Epithelial cell of esophagus (primary cell): ENCODE results near the gene PPME1.

ENCODE experiments used
- DNase-seq: peaks from one replicate; pipeline ENCODE4 v3.0.0; 2010; ENCODE audit warnings: low read depth
- H3K4me3 ChIP-seq: 2 replicates; pipeline ENCODE4 v1.5.1; 2011; ENCODE audit warnings: mild to moderate bottlenecking, low read length, control low read depth
- TF ChIP-seq, protein P1 (sequence below): IDR thresholded peaks from 2 replicates; pipeline ENCODE4 v1.5.1; 2011; ENCODE audit warnings: low read depth, mild to moderate bottlenecking, low read length, control low read depth, inconsistent platforms; ENCODE audit not compliant: insufficient read depth; ENCODE audit errors: missing control alignments

PPME1 gene

DNA sequence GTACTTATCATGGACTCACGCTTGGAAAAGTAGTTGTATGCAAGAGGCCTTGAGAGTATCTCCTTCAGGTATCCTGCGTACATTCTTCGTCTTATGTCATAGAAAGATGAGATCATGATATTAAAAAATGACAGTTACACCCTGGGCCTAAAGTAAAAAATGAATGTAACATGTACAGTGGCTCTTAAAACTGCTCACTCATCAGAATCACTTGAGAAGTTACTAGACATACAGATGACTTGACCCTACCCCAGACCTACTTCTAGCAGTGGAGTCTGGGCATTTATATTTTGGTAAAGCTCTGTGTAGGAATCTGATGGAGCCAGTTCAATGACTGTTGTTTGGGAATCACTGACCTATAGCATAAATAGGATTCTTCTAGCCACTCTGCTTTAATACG is 54.5 kb downstream of the PPME1 start:
- DNase-seq, result no peak
- H3K4me3 ChIP-seq, result no peak overlapping the region
- TF ChIP-seq, protein P1, sequence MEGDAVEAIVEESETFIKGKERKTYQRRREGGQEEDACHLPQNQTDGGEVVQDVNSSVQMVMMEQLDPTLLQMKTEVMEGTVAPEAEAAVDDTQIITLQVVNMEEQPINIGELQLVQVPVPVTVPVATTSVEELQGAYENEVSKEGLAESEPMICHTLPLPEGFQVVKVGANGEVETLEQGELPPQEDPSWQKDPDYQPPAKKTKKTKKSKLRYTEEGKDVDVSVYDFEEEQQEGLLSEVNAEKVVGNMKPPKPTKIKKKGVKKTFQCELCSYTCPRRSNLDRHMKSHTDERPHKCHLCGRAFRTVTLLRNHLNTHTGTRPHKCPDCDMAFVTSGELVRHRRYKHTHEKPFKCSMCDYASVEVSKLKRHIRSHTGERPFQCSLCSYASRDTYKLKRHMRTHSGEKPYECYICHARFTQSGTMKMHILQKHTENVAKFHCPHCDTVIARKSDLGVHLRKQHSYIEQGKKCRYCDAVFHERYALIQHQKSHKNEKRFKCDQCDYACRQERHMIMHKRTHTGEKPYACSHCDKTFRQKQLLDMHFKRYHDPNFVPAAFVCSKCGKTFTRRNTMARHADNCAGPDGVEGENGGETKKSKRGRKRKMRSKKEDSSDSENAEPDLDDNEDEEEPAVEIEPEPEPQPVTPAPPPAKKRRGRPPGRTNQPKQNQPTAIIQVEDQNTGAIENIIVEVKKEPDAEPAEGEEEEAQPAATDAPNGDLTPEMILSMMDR, result no peak

DNA sequence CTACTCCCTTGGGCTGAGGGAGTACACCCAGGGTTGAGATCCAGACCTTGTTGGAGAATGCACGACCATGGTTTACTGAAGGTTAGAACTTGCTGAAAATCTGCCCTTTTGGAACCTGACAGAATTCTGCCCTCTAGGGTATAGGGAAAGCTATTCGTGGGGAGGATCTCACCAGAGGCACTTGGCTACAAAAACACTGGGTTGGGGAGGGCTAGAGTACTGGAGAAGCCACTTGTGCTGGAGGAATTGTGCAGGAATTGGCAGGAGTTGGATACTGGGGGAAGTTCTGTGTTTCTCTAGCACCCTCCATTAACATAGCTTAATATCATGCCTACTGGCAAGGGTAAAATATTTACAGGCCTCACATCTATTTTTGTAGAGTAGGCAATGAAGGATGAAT is 55.8 kb downstream of the PPME1 start:
- no peak for DNase-seq
- H3K4me3 ChIP-seq, result no peak overlapping the region
- TF ChIP-seq, protein P1, result no peak

DNA sequence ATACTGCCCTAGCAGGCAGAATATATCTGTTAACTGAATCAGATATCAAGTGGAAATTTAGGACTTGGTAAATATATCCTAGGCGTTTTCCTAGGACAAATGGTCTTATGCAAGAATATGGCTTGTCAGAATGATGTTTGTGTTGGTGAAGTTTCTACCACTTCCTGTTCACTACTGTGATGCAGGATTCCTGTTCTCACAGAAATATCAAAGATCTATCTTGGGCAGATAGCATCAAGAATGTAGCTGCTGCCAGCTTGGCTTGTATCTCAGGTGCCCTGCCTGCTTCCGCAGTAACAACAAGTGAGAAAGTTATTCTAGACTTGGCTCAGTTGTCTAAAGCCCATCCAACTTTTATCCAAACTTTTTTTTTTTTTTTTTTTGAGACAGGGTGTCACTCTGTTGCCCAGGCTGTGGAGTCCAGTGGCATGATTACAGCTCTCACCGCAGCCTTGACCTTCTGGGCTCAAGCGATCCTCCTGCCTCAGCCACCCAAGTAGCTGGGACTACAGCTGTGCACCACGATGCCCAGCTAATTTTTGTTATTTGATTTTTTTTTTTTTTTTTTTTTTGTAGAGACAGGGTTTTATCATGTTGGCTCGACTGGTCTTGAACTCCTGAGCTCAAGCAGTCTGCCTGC is 61.3 kb downstream of the PPME1 start:
- TF ChIP-seq, protein P1, result no peak
- no peak overlapping the region for H3K4me3 ChIP-seq
- no peak for DNase-seq

DNA sequence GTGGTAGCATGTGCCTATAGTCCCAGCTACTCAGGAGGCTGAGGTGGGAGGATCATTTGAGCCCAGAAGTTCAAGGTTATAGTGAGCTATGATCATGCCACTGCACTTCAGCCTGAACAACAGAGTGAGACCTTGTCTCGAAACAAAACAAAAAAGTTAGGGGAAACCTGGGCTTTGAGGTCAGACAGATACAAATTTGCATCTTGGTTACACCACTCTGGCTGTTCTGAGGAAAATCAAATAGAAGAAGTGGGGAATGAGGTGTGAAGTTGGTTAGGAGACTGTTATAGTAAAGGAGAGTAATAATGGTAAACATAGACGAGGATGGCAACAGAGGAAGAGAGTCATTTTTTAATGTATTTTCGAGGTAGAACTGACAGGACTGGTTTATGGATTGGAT is 62.6 kb downstream of the PPME1 start:
- TF ChIP-seq, protein P1, result no peak

DNA sequence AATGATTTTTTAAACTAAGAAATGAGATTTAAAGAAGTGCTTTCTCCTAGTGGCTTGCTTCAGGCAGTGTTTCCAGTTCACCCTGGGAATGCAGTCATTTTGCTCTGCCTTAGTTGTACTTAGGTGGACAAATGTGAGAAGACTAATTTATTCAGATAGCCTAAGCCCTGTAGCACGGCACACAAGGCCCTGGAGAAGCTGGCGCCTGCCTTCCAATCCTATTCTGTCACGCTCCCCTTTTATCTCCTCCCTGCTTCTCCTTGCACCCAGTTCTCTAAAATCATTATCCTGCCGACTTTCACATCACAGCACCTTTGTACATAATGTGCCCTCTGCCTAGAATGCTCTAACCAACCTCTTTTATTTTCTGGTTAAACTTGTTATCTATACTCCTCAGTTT is 64.0 kb downstream of the PPME1 start:
- no peak overlapping the region for H3K4me3 ChIP-seq
- DNase-seq, result no peak
- TF ChIP-seq, protein P1, result no peak

More for the DNA sequence above, 62.6 kb downstream of the PPME1 start:
- no peak overlapping the region for H3K4me3 ChIP-seq
- DNase-seq, result no peak

DNA sequence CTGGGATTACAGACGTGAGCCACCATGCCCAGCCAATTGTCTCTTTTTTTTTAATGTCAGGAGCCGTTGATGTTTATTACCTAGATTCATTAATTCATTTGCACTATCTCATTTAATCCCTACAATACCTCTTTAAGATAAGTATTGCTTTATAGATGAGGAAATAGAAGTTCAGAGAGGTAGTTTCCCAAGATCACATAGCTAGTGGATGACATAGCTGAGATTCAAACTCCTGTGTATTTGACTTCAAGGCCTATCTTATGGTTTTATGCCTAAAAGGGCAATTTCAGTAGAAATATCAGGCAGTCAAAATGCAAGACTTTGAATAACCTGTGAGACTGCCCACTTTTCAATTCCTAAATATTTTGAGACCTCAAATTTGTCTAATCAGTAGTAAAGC is 66.5 kb downstream of the PPME1 start:
- no peak for DNase-seq
- TF ChIP-seq, protein P1, result no peak
- H3K4me3 ChIP-seq, result no peak overlapping the region

DNA sequence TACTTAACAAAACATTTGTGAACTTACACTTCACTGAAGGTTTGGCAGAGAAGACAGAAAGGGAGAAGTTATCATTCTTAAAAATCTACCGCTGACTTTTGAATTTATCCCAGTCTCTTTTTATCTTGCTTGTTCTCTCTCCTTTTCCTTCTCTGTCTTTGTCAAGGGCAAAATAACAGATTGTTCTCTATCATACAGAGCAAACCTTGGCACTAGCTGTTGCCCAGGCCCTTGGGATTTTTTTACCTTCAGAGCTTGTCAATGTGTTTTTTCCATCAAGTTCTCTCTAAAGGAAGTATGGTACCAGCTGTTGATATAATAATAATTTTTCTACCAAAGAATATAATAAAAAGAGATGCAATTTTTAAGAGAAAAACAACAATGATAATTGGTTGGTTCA is 67.2 kb downstream of the PPME1 start:
- TF ChIP-seq, protein P1, result no peak
- no peak overlapping the region for H3K4me3 ChIP-seq
- DNase-seq, result no peak
